H9 (cell line): ENCODE results near the gene CPM. TPM values are rescaled to one million over a fixed set of nuclear protein-coding genes. Genes with fewer than 3 reads are reported as not detected.

Experiments used
- DNase-seq: peaks from one replicate; pipeline ENCODE4 v3.0.0-alpha.2; 2017
- H2AFZ ChIP-seq: one replicate; pipeline ENCODE4 v1.6.1; 2013; ENCODE audit warnings: mild to moderate bottlenecking, low read length, control low read depth, moderate library complexity
- H2AK5ac ChIP-seq: 2 replicates; pipeline ENCODE4 v1.6.1; 2013; ENCODE audit warnings: low read length, control low read depth, mixed read lengths; ENCODE audit not compliant: insufficient read length
- H2BK120ac ChIP-seq: one replicate; pipeline ENCODE4 v1.6.1; 2013; ENCODE audit warnings: low read depth, mild to moderate bottlenecking, low read length, control low read depth, inconsistent platforms; ENCODE audit not compliant: poor library complexity, severe bottlenecking
- H2BK12ac ChIP-seq: 2 replicates; pipeline ENCODE4 v1.6.1; 2013; ENCODE audit warnings: low read length, control low read depth, mixed read lengths, low read depth; ENCODE audit not compliant: insufficient read length
- H2BK15ac ChIP-seq: 2 replicates; pipeline ENCODE4 v1.6.1; 2013; ENCODE audit warnings: low read depth, low read length, control low read depth
- H2BK20ac ChIP-seq: one replicate; pipeline ENCODE4 v1.6.1; 2013; ENCODE audit warnings: low read depth, mild to moderate bottlenecking, low read length, control low read depth, inconsistent platforms; ENCODE audit not compliant: poor library complexity, severe bottlenecking
- H2BK5ac ChIP-seq: 2 replicates; pipeline ENCODE4 v1.6.1; 2013; ENCODE audit warnings: low read length, control low read depth, mixed read lengths; ENCODE audit not compliant: insufficient read length
- H3K14ac ChIP-seq: 2 replicates; pipeline ENCODE4 v1.6.1; 2013; ENCODE audit warnings: low read length, control low read depth; ENCODE audit not compliant: insufficient read depth
- H3K18ac ChIP-seq: 2 replicates; pipeline ENCODE4 v1.6.1; 2013; ENCODE audit warnings: low read depth, mild to moderate bottlenecking, mixed read lengths, low read length, control low read depth; ENCODE audit not compliant: insufficient read length
- H3K23ac ChIP-seq: 2 replicates; pipeline ENCODE4 v1.6.1; 2013; ENCODE audit warnings: low read length, control low read depth, mixed read lengths, low read depth; ENCODE audit not compliant: insufficient read length
- H3K23me2 ChIP-seq: 2 replicates; pipeline ENCODE4 v1.6.1; 2013; ENCODE audit warnings: low read depth, mild to moderate bottlenecking, mixed read lengths, low read length, control low read depth; ENCODE audit not compliant: insufficient read length, poor library complexity, severe bottlenecking
- H3K27ac ChIP-seq: 2 replicates; pipeline ENCODE4 v1.5.1; 2013; ENCODE audit warnings: low read length, control low read depth, mixed read lengths, low read depth; ENCODE audit not compliant: insufficient read length
- H3K27me3 ChIP-seq: 2 replicates; pipeline ENCODE4 v1.6.1; 2013; ENCODE audit warnings: low read length, control low read depth, inconsistent platforms; ENCODE audit not compliant: insufficient read depth
- H3K4ac ChIP-seq: 2 replicates; pipeline ENCODE4 v1.6.1; 2013; ENCODE audit warnings: low read depth, mild to moderate bottlenecking, control low read depth, inconsistent platforms, low read length, moderate library complexity
- H3K4me1 ChIP-seq: 2 replicates; pipeline ENCODE4 v1.6.1; 2013; ENCODE audit warnings: low read length, control low read depth, inconsistent platforms; ENCODE audit not compliant: insufficient read depth
- H3K4me2 ChIP-seq: 2 replicates; pipeline ENCODE4 v1.6.1; 2013; ENCODE audit warnings: low read length, control low read depth, mixed read lengths; ENCODE audit not compliant: insufficient read length, insufficient read depth
- H3K56ac ChIP-seq: 2 replicates; pipeline ENCODE4 v1.6.1; 2013; ENCODE audit warnings: low read depth, mild to moderate bottlenecking, mixed read lengths, low read length, control low read depth; ENCODE audit not compliant: insufficient read length
- H3K79me1 ChIP-seq: 2 replicates; pipeline ENCODE4 v1.6.1; 2013; ENCODE audit warnings: low read depth, mild to moderate bottlenecking, moderate library complexity, low read length, control low read depth, inconsistent platforms; ENCODE audit not compliant: insufficient read depth, poor library complexity, severe bottlenecking
- H3K79me2 ChIP-seq: 2 replicates; pipeline ENCODE4 v1.6.1; 2013; ENCODE audit warnings: low read length, control low read depth, inconsistent platforms; ENCODE audit not compliant: insufficient read depth
- H3K9ac ChIP-seq: 2 replicates; pipeline ENCODE4 v1.6.1; 2013; ENCODE audit warnings: low read length, control low read depth, mixed read lengths; ENCODE audit not compliant: insufficient read length; ENCODE audit errors: extremely low read depth
- H3K9me3 ChIP-seq: one replicate; pipeline ENCODE4 v1.6.1; 2013; ENCODE audit warnings: low read depth, low read length, inconsistent platforms; ENCODE audit not compliant: control insufficient read depth
- H3T11ph ChIP-seq: one replicate; pipeline ENCODE4 v1.6.1; 2013; ENCODE audit warnings: mild to moderate bottlenecking, low read length, control low read depth, inconsistent platforms
- H4K20me1 ChIP-seq: one replicate; pipeline ENCODE4 v1.6.1; 2013; ENCODE audit not compliant: control insufficient read depth, insufficient read length, insufficient read depth
- H4K5ac ChIP-seq: 2 replicates; pipeline ENCODE4 v1.6.1; 2013; ENCODE audit warnings: low read depth, mild to moderate bottlenecking, mixed read lengths, low read length, control low read depth; ENCODE audit not compliant: insufficient read length
- H4K8ac ChIP-seq: replicated peaks from 2 replicates; pipeline ENCODE4 v1.6.1; 2013; ENCODE audit warnings: low read length, control low read depth, mixed read lengths, low read depth; ENCODE audit not compliant: insufficient read length
- H4K91ac ChIP-seq: 2 replicates; pipeline ENCODE4 v1.6.1; 2013; ENCODE audit warnings: low read depth, mild to moderate bottlenecking, moderate library complexity, mixed read lengths, low read length, control low read depth; ENCODE audit not compliant: insufficient read length
- H3K27ac Mint-ChIP-seq, 3 experiments: 2 replicates in 2 of 3; 3 replicates in 1 of 3; pipeline ENCODE4 v1.8.0; 2020 to 2021; ENCODE audit warnings: mixed read lengths in 3 of 3, mild to moderate bottlenecking in 1 of 3, moderate library complexity in 1 of 3
- H3K27me3 Mint-ChIP-seq: 2 replicates; pipeline ENCODE4 v1.8.0; 2021; ENCODE audit warnings: low read depth, mild to moderate bottlenecking, moderate library complexity, mixed read lengths
- H3K36me3 Mint-ChIP-seq, 3 experiments: 2 replicates in 2 of 3; 3 replicates in 1 of 3; pipeline ENCODE4 v1.8.0; 2020 to 2021; ENCODE audit warnings: low read depth in 3 of 3, mixed read lengths in 3 of 3; ENCODE audit not compliant: insufficient read depth in 1 of 3
- H3K4me1 Mint-ChIP-seq, 2 experiments: 2 replicates each; pipeline ENCODE4 v1.8.0; 2020; ENCODE audit warnings: mixed read lengths in 2 of 2
- H3K4me3 Mint-ChIP-seq, 2 experiments: 2 replicates in 1 of 2; 3 replicates in 1 of 2; pipeline ENCODE4 v1.8.0; 2020 to 2021; ENCODE audit warnings: mild to moderate bottlenecking in 2 of 2, mixed read lengths in 2 of 2, moderate library complexity in 1 of 2
- H3K9me3 Mint-ChIP-seq, 2 experiments: 2 replicates in 1 of 2; 3 replicates in 1 of 2; pipeline ENCODE4 v1.8.0; 2020; ENCODE audit warnings: mild to moderate bottlenecking in 2 of 2, mixed read lengths in 2 of 2, moderate library complexity in 1 of 2
- WGBS: extraction: QIAGEN DNeasy Blood & Tissue Kit; methylation state at CpG from one replicate; pipeline ENCODE4 v1.1.7; 2013; ENCODE audit warnings: missing lambda C conversion rate, low lambda C conversion rate, mixed read lengths; ENCODE audit not compliant: insufficient read length; ENCODE audit errors: extremely low coverage; 5-methylcytosine and 5-hydroxymethylcytosine counted together
- total RNA-seq: library from RNA; stranded (reverse); gene quantifications from 2 replicates; pipeline ENCODE4 v1.2.1, GENCODE V29; 2021
- TF ChIP-seq, protein P1 (sequence below): fragments of 200-600 bp; sonication (generic); conservative IDR thresholded peaks from 3 replicates; pipeline ENCODE4 v1.8.0; 2021; ENCODE audit warnings: antibody characterized with exemption, mild to moderate bottlenecking

CPM gene
- total RNA-seq, 1 experiment from 2014 or later = 1.2 TPM

DNA sequence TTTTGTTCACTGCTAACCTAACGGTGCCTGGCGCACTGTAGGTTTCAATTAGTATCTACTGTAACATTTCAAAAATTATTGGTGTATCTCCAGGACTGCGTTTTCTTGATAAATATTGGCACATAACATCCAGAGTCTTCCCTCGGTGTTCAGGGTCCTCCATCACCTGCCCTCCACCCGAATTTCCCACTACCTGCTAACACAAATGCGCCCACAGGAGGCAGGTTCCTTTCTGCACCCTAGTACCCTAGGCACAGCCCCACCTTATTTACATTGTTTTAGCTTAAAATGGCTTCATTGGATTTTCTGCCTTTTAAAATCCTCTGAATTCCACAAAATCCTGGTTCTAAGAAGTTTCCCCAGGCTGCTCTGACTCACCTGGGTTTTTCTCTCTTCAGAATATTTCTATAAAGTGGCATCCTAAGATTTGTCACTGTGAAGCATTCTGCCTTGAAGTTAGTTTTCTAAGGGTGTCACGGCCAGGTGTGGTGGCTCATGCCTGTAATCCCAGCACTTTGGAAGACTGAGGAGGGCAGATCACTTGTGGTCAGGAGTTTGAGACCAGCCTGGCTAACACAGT is 38.6 kb downstream of the CPM start:
- Histone ChIP-seq H4K5ac (no peak overlapping the region), H3K4ac (no peak overlapping the region), H2AK5ac (no peak overlapping the region), H2BK120ac (no peak overlapping the region), H3K79me2 (no peaks in the 10 kb centered on the region), H3K14ac (no peak overlapping the region), H3K27ac (no peak overlapping the region), H4K8ac (no peak overlapping the region), H2AFZ (no peak overlapping the region), H3K9ac (no peak overlapping the region), H3K27me3 (no peaks in the 10 kb centered on the region), H2BK12ac (no peak overlapping the region), H3K23ac (no peak overlapping the region), H3K23me2 (no peaks in the 10 kb centered on the region), H3K4me1 (no peaks in the 10 kb centered on the region), H3K79me1 (no peaks in the 10 kb centered on the region), H3K18ac (no peak overlapping the region), H3T11ph (no peak overlapping the region), H4K91ac (no peak overlapping the region), H3K9me3 (no peaks in the 10 kb centered on the region), H2BK15ac (no peak overlapping the region), H4K20me1 (no peaks in the 10 kb centered on the region), H3K56ac (no peak overlapping the region), H2BK5ac (no peak overlapping the region), H3K4me2 (no peak overlapping the region), H2BK20ac (no peak overlapping the region)
- H3K9me3 Mint-ChIP-seq = no peaks in the 10 kb centered on the region; a peak in 2 of 5 replicates
- TF ChIP-seq, protein P1, sequence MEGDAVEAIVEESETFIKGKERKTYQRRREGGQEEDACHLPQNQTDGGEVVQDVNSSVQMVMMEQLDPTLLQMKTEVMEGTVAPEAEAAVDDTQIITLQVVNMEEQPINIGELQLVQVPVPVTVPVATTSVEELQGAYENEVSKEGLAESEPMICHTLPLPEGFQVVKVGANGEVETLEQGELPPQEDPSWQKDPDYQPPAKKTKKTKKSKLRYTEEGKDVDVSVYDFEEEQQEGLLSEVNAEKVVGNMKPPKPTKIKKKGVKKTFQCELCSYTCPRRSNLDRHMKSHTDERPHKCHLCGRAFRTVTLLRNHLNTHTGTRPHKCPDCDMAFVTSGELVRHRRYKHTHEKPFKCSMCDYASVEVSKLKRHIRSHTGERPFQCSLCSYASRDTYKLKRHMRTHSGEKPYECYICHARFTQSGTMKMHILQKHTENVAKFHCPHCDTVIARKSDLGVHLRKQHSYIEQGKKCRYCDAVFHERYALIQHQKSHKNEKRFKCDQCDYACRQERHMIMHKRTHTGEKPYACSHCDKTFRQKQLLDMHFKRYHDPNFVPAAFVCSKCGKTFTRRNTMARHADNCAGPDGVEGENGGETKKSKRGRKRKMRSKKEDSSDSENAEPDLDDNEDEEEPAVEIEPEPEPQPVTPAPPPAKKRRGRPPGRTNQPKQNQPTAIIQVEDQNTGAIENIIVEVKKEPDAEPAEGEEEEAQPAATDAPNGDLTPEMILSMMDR = no peak
- no peak overlapping the region for H3K4me3 Mint-ChIP-seq
- no peak for DNase-seq
- H3K36me3 Mint-ChIP-seq = no peaks in the 10 kb centered on the region
- H3K4me1 Mint-ChIP-seq = no peaks in the 10 kb centered on the region
- no peaks in the 10 kb centered on the region for H3K27me3 Mint-ChIP-seq
- H3K27ac Mint-ChIP-seq = no peak overlapping the region
- no CpG with 5 or more reads among the region's 7 CpGs for WGBS
